HG02571 (cell line): Measurements from ENCODE around the gene ZCWPW1.
"Not testable (repeated sequence)": the region's sequence is repeated elsewhere in the genome, so short reads cannot be mapped to it uniquely, and the experiment has no call there.

Source experiments
- ATAC-seq: cut with Tn5 transposase; IDR thresholded peaks from one replicate; pipeline ENCODE4 v1.9.1; 2021; ENCODE audit warnings: mild to moderate bottlenecking, moderate library complexity; ENCODE audit not compliant: unreplicated experiment

ZCWPW1 gene

DNA sequence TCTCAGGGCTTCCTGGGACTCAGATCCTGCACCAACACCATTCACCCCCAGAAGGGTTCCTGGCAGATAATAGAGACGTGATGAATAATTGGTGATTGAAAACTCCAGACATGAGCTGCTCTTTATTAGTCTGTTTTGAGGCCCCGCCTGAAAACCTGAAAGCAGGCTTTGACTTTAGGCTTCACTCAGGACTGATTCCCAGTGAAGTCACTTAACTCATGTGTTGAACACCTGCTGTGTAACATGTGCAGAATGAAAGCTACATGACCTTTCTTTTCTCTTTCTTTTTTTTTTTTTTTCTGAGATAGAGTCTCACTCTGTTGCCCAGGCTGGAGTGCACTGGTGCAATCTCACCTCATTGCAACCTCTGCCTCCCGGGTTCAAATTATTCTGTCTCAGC, 26.7 kb upstream of the ZCWPW1 start:
- no peak for ATAC-seq

DNA sequence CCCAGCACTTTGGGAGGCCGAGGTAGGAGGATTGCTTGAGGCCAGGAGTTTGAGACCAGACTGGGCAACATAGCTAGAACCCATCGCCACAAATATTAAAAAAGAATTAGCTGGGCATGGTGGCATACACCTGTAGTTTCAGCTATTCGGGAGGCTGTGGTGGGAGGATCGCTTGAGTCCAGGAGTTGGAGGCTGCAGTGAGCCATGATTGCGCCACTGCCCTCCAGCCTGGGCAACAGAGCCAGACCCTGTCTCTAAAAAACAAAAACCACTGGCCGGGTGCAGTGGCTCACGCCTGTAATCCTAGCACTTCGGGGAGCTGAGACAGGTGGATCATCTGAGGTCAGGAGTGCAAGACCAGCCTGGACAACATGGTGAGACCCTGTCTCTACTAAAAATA, 25.4 kb upstream of the ZCWPW1 start:
- ATAC-seq = not testable (repeated sequence)

DNA sequence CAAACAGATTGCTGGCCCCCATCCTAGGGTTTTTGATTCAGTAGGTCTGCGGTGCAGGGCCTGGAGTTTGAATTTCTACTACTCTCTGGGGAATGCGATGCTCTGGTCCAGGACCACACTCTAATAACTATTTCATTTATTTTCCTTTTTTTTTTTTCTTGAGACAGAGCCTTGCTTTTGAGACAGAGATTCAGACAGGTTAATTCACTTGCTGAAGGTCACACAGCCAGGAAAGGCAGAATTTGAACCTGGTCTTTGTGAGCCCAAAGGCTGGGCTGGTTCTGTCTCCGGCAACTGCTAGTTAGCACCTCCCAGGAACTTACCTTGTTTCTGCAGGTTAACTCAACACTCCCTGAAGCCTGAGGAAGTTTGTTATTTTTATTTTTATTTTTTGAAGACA, 24.0 kb upstream of the ZCWPW1 start:
- no peak for ATAC-seq

DNA sequence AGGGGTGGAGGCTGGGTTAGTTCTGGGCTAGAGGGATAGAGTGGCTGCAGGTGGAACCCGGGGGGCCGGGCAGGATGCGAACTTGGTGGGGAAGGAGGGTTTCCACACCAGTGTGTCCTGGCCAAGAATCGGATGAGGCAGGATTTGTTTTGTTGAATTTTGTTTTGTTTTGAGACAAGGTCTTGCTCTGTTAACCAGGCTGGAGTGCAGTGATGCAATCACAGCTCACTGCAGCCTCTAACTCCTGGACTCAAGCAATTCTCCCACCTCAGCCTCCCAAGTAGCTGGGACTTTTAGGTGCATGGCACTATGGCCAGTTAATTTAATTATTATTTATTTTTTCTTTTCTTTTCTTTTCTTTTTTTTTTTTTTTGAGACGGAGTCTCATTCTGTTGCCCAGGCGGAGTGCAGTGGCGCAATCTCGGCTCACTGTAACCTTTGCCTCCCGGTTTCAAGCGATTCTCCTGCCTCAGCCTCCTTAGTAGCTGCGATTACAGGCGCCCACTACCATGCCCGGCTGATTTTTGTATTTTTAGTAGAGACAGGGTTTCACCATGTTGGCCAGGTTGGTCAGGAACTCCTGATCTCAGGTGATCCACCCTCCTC, 20.8 kb upstream of the ZCWPW1 start:
- no peak for ATAC-seq

DNA sequence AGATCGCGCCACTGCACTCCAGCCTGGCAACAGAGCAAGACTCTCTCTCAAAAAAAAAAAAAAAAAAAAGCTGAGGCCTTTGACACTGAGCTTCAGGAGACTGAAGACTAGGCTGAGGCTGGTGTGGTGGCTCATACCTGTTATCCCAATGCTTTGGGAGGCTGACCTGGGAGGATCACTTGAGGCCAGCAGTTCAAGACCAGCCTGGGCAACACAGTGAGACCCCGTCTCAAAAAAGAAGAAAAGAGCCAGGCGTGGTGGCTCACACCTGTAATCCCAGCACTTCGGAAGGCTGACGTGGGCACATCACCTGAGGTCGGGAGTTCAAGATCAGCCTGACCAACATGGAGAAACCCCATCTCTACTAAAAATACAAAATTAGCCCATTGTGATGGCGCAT, 18.9 kb upstream of the ZCWPW1 start:
- ATAC-seq = not testable (repeated sequence)

DNA sequence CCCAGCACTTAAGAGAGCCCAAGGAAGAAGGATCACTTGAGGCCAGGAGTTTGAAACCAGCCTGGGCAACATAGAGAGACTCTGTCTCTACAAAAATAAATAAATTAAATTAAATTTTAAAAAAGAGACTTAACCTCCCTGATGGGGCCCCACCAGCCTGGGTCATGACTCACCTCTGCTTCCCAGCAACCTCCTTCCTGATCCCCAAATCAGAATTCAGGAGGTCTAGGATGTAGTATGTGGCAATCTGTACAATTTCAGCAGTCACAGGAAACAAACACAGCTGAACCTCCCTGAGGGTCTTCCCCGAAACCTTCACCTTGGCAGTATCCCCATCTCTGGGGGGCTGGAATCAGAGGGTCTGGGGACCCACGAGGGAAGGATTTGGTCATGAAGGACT, 17.5 kb upstream of the ZCWPW1 start:
- no peak for ATAC-seq

DNA sequence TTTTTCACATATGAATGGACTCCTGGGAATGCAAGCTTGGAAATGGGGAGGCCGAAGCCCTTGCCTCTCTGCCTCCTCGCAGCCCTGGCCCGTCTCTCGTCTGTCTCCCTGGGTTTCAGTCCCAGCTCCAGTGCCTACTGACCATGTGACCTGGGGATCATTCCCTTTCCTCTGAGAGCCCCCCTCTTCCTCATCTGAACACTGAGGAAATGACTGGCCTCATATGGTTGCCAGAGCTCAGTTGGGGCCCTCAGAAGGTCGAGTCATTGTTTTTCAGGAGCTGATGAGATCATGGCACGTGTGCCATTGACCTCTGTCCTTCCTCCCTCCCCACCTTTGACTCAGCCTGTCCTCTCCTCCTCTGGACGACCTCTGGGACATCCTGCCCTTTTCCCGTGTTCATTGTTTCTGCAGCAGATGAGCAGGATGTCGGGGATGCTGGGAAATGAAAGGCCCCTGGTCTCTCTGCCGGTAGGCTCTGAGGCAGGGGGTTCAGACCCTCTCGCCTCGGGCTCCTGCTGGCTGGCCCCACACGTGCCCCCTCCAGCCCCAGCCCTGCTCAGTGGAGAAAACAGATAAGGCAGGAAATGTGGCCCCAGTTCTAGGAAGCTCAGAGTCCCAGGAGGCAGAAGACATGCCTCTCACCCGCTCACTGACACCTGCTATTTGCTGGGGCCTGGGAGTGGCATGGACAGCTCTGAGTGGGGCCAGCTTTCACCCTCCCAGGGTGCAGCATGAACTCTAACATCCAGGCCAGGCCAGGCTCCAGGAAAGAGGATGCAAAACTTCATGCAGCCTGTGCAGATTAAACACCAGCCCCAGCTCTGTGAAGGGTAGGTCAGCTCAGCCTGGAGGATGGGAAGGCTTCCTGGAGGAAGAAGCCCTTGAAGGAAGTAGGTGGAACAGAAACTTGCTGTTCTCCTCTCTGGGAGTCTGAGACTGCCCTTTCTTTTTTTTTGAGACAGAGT, 16.1 kb upstream of the ZCWPW1 start:
- ATAC-seq = no peak

DNA sequence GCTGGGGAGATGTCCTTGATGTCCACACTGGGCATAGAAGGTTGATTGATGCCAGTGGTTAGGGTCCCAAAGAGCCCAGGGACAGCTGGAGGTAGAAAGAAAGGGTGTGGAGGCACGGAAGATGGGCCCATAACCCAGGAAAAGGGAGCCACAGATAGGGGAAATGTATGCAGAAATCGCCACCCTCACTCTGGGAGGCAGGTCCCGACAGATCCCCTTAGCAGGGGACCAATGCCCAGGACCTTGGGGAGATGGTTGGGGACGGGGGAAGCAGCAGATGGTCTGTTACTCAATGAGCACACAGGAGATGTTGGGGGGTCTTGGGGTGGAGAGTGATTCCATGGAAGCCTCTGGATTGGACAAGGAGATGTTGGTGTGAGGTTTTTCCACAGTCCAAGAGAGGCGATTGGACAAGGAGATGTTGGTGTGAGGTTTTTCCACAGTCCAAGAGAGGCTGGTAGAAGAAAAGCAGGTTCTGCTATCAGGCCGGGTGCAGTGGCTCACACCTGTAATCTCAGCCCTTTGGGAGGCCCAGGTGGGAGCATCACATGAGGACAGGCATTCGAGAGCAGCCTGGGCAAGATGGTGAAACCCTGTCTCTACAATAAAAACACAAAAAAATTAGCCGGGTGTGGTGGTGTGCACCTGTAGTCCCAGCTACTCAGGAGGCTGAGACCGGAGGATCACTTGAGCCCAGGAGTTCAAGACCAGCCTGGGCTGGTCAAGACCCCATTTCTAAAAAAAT, 14.8 kb upstream of the ZCWPW1 start:
- no peak for ATAC-seq

DNA sequence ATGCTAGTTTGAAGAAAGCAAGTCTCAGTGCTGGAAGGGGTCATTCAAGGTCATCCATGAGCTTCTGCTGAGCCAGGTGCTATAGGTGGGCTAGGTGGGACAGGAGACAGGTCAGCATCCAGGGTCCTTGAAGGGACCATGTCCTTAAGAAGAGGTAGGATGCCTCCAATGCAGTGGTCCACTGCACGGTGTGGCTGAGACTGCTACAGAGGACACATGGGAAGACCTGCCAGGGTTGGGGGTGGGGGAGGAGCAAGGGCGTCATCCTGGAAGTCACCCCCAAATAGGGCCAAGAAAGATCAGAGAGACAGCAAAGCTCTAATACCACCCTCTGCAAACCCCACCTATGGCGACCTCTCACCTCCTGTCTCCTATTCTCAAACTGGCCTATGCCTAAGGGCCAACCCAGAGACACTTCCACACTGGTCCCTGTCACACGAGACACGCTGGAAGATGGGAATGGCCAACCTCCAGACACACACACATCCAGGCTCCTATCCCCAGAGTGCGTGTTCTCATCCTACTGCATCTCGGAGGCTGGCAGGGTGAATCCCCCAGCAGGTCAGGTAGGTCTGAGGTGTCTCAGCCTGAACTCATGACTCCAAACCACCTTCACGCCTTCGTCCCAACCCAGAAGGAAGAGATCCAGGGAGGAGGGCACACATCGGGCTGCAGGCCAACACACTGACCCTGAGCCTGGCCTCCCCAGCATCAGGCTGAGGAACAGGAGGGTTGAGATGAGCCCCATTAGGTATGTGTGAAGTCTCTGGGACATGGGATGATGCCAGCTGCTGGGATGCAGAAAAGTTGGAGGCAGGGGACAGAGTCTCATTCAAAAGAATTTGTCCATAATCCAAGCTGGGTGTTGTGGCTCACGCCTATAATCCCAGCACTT, 13.4 kb upstream of the ZCWPW1 start:
- ATAC-seq = no peak

DNA sequence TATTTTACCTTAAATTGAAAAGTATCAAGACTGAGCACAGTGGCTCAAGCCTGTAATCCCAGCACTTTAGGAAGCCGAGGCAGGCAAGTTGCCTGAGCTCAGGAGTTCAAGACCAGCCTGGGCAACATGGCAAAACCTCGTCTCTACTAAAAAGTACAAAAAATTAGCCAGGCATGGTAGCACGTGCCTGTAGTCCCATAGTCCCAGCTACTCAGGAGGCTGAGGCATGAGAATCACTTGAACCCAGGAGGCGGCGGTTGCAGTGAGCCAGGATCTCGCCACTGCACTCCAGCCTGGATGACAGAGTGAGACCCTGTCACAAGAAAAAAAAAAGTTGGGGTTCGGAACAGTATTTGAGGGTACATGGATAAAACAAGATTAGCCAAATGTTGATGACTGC, 10.7 kb upstream of the ZCWPW1 start:
- ATAC-seq = not testable (repeated sequence)

DNA sequence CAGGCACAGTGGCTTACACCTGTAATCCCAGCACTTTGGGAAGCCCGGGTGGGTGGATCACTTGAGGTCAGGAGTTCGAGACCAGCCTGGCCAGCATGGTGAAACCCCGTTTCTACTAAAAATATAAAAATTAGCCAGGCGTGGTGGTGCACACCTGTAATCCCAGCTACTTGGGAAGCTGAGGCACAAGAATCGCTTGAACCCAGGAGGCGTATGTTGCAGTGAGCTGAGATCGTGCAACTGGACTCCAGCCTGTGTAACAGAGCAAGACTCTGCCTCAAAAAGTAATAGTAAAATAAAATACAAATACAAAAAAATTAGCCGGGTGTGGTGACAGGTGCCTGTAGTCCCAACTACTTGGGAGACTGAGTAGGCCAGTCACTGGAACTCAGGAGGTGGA, 10.2 kb upstream of the ZCWPW1 start:
- ATAC-seq = not testable (repeated sequence)

DNA sequence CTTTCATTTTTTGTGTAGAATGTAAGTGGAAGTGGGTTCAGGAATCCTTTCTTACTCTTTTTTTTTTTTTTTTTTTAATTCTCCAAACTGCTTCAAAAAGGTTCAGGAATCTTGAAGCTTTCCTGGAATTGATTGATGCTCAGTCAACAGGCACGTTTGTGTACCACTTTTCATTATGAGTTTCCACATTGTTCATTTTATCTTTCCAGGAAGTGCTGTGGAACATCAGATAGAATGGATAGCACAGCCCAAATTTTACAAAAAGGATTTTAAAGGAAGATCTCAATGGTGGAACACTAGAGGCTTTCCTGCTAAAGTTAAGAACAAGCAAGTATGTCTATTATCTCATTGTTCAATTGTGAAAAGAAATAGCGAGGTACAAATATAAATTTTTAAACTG, 9.7 kb upstream of the ZCWPW1 start:
- ATAC-seq = no peak

DNA sequence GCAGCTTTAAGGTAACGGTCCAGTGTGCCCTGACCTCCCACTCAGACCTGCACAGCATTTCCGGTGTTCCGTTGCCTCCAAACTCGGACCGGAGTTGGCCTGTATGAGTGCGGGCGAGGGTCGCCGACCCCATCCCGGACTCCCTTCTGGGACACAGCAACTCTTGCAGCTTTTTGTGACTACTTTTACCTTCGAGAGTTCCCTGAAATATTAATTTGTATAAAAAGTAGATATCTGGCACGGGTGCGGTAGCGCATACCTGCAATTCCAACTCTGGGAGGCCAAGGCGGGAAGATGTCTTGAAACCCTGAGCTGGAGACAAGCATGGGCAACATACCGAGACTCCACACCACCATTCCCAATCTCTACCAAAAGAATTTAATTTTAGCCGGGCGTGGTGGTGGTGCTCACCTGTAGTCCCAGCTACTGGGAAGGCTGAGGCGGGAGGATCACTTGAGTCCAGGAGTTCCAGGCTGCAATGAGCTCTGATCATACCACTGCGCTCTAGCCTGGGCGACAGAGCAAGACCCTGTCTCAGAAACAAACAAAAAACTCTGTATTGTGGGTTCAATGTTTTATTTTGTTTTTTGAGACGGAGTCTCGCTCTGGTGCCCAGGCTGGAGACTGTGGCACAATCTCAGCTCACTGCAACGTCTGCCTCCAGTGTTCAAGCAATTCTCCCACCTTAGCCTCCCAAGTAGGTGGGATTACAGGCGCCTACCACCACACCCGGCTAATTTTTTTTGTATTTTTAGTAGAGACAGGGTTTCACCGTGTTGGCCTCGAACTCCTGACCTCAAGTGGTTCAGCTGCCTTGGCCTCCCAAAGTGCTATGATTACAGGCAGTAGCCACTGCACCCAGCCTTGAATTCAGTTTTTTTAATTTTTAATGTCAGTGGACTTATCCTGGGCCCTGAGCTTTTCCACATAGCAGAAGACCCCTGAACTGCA, 8.9 kb upstream of the ZCWPW1 start:
- ATAC-seq = no peak

DNA sequence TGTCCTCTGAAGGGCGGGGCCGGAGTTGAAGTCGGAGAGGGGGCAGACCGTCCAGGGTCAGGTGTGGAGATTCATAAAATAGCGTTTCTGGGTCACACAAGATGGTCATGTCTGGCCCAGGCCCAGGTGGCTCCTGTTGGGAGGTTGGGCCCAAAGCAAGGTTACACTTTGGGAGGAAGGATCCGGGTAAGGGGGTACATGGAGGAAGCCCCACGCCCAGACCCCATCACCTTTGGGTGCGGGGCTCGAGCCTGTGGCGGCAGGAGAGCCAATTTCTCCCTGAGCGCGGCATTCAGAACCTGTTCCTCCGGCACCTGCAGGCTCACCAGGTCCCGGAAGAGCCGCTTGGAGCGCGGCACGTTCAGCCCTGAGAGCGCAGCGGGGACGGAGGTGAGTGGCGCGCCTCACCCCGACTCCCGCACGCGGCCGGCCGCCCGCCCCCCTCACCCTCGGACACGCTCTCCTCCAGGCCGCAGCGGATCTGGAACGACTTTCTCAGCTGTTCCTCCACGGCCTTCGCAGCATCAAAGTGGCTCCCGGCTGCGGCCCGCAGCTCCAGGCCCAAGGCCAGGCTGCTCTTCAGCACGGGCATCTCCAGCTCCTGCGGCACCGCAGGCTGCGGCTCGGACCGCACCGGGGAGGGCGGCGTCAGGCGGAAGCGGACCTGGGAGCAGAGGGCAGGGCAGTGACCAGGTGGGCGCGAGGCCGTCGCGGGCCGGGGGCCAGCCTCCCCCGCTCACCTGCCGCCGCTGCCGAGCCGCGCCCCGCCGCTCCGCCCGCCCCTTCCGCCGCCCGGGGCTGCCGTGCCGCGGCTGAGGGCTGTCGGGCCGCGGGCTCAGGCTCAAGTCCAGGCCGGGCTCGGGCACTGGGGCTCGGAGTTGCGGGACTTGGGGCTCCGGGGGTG, 7.2 kb upstream of the ZCWPW1 start:
- peak; percentile 16 for ATAC-seq

DNA sequence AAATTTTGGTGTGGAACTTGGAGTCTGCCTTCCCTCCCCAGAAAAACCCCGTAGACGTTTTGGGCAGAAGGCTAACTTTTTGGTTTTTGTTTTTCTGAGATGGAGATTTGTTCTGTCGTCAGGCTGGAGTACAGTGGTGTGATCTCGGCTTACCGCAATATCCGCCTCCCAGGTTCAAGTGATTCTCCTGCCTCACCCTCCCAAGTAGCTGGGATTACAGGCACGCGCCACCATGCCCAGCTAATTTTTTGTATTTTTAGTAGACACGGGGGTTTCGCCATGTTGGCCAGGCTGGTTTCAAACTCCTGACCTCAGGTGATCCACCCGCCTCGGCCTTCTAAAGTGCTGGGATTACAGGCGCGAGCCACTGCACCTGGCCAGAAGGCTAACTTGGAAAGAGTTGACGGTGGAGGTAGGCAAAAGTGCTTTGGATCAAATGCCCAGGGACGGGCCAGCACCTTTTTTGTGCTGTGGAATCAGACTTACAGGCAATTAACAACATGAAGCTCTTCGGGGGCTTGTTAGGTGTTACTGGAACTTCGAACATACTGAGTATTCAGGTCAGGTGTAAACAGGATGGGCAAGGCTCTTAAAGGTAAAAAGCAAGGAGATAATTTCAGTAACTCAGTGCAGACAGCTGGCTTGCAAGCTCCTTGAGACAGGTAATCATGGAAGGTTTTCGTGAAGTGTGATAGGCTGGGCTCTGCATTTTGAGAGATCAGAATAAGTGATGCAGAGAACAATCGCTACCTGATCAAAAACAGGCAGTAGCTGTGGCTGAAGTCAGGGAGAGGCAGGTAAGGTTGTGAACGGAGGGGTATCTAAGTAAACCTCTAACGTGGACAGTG, 6.0 kb upstream of the ZCWPW1 start:
- ATAC-seq = no peak

DNA sequence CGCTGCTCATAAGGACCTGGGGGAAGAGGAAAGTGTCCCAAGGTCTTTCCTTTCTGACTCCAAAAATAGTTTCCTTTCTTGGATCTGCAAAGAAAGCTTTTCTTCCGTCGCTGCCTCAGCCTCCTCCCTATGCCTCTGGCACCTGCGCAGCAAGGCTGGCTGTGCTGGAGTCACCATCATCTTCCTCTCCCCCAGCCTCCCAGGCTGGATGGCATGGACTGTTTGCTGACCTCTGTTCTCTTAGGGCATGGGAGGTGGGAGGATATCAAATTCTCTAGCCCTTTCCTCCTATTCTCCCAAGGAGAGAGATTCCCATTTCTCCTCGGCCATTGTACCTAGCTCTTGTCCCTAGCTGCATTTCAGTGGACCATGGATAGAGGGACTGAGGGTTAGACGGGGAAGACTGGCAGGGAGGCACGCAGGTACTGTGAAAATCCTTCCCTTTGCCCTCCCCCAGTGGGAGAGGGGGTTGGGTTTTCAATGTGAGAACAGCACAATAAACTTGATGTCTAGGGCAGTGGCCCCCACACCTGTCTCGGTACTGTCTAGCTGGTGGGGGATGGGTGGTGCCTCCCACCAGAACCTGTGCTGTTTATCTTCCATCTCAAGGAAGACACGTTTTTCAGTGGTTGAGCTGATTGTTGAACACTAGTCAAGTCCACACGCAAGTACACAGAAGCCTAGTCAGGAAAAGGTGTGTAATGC, 5.2 kb upstream of the ZCWPW1 start:
- no peak for ATAC-seq

DNA sequence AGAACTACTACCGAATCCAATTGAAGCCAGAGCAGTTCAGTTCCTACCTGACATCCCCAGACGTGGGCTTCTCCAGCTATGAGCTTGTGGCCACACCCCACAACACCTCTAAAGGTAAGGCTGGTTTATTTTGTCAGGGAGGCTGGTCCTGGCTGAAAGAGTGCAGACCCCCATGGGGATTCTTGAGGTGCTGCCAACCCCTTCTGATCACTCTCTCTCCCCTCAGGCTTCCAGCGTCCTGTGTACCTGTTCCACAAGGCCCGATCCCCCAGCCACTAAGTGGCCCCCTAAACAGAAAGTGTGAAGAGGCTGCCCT, 4.7 kb upstream of the ZCWPW1 start:
- ATAC-seq = no peak
